Caco-2 (cell line): ENCODE measurements around the gene RELCH. TPM values are rescaled to one million over a fixed set of nuclear protein-coding genes. Genes with fewer than 3 reads are reported as not detected.

Experiments used
- BruUV-seq: library from RNA; stranded (reverse); fragments of 400-500 nt; replicated peaks from 2 replicates; lab custom pipeline; 2021; lab: Mats Ljungman, UMichigan
- CTCF ChIA-PET: fragments of 300-600 bp; sonication (Branson Sonifier 250); formaldehyde crosslinking; loops from one replicate; lab custom pipeline; 2022; ENCODE audit warnings: antibody characterized with exemption; lab: Charles Lee
- POLR2A ChIA-PET: fragments of 300-600 bp; sonication (Branson Sonifier 250); formaldehyde crosslinking; loops from one replicate; lab custom pipeline; 2022; ENCODE audit warnings: antibody characterized with exemption; lab: Charles Lee
- DNase-seq, 2 experiments: peaks; one replicate each; pipeline versions ENCODE4 v3.0.0 to v3.0.0-alpha.2; 2020 to 2022
- H3K27me3 ChIP-seq: replicated peaks from 2 replicates; pipeline ENCODE4 v1.6.0; 2011; ENCODE audit warnings: low read length; ENCODE audit not compliant: control insufficient read depth, insufficient read depth
- H3K36me3 ChIP-seq: 2 replicates; pipeline ENCODE4 v1.5.1; 2011; ENCODE audit warnings: low read length; ENCODE audit not compliant: control insufficient read depth, insufficient read depth
- H3K4me1 ChIP-seq: fragments of 250-450 bp; sonication (Bioruptor Pico); 2 replicates; pipeline ENCODE4 v1.5.1; 2020; ENCODE audit warnings: mild to moderate bottlenecking
- H3K4me3 ChIP-seq: 2 replicates; pipeline ENCODE4 v1.5.1; 2011; ENCODE audit warnings: low read depth, mild to moderate bottlenecking, control low read depth, low read length
- H3K9me3 ChIP-seq: fragments of 250-450 bp; sonication (Bioruptor Pico); 2 replicates; pipeline ENCODE4 v1.5.1; 2020; ENCODE audit warnings: mild to moderate bottlenecking, moderate library complexity
- H3K27ac Mint-ChIP-seq: one replicate; pipeline ENCODE4 v1.8.0; 2022; ENCODE audit warnings: mixed read lengths; ENCODE audit not compliant: unreplicated experiment
- H3K27me3 Mint-ChIP-seq: one replicate; pipeline ENCODE4 v1.8.0; 2022; ENCODE audit warnings: mixed read lengths; ENCODE audit not compliant: insufficient read depth, unreplicated experiment
- H3K36me3 Mint-ChIP-seq: one replicate; pipeline ENCODE4 v1.8.0; 2022; ENCODE audit warnings: mild to moderate bottlenecking, mixed read lengths; ENCODE audit not compliant: insufficient read depth, unreplicated experiment
- H3K4me1 Mint-ChIP-seq: one replicate; pipeline ENCODE4 v1.8.0; 2022; ENCODE audit warnings: low read depth, mixed read lengths; ENCODE audit not compliant: unreplicated experiment
- H3K4me3 Mint-ChIP-seq: one replicate; pipeline ENCODE4 v1.8.0; 2022; ENCODE audit warnings: mild to moderate bottlenecking, moderate library complexity, mixed read lengths; ENCODE audit not compliant: unreplicated experiment
- H3K9me3 Mint-ChIP-seq: one replicate; pipeline ENCODE4 v1.8.0; 2022; ENCODE audit warnings: mixed read lengths; ENCODE audit not compliant: unreplicated experiment
- CTCF ChIP-seq, 2 experiments: fragments of 200-600 bp in 1 of 2; IDR thresholded peaks; 1 replicate in 1 of 2; 2 replicates in 1 of 2; pipeline versions ENCODE4 v1.5.1 to v1.8.0; 2011 to 2022; ENCODE audit warnings: antibody characterized with exemption in 1 of 2, control low read depth in 1 of 2, inconsistent platforms in 1 of 2, low read depth in 1 of 2, low read length in 1 of 2, mild to moderate bottlenecking in 1 of 2, moderate library complexity in 1 of 2; ENCODE audit not compliant: insufficient read depth in 1 of 2, severe bottlenecking in 1 of 2, unreplicated experiment in 1 of 2
- intact Hi-C: fragments of 100-400 bp; cut with micrococcal nuclease; formaldehyde crosslinking; loops from one replicate; pipeline ENCODE4 v1.10.0; 2022; ENCODE audit not compliant: unreplicated experiment
- total RNA-seq: library from RNA; stranded (reverse); gene quantifications from 2 replicates; pipeline ENCODE4 v1.2.3, GENCODE V29; 2022

RELCH gene
- total RNA-seq, 1 experiment from 2014 or later, result 16.8 TPM

GRCh38 chr18:62152844-62153243 is 34.2 kb upstream of the RELCH start:
- Histone ChIP-seq H3K4me1 (peaks cover 15% of the 10 kb centered on the region), H3K4me3 (no peak overlapping the region), H3K9me3 (no peaks in the 10 kb centered on the region), H3K36me3 (no peaks in the 10 kb centered on the region), H3K27me3 (no peaks in the 10 kb centered on the region)
- POLR2A ChIA-PET, result no interaction called here
- peak overlapping the region; percentile 64 for H3K27ac Mint-ChIP-seq
- TF ChIP-seq CTCF (IDR thresholded peaks at IDR 0.05; ENCODE audit: insufficient read depth in 1 of 2, low read depth in 1 of 2, low read length in 1 of 2, severe bottlenecking in 1 of 2, unreplicated experiment in 1 of 2), result no peak
- CTCF ChIA-PET, result no interaction called here
- no peaks in the 10 kb centered on the region for H3K27me3 Mint-ChIP-seq
- peaks cover 5% of the 10 kb centered on the region for H3K36me3 Mint-ChIP-seq
- no TSS peak for BruUV-seq
- no peak for DNase-seq
- H3K9me3 Mint-ChIP-seq, result peaks cover 7% of the 10 kb centered on the region
- H3K4me3 Mint-ChIP-seq, result peak overlapping the region; percentile 6
- H3K4me1 Mint-ChIP-seq, result peaks cover 6% of the 10 kb centered on the region
- intact Hi-C loops, result no loop called here

- ChIA-PET CTCF (no interaction called here), POLR2A (no interaction called here)
- Mint-ChIP-seq H3K27ac (no peak overlapping the region), H3K4me3 (no peak overlapping the region), H3K4me1 (no peaks in the 10 kb centered on the region), H3K9me3 (no peaks in the 10 kb centered on the region), H3K27me3 (no peaks in the 10 kb centered on the region), H3K36me3 (no peaks in the 10 kb centered on the region)
- intact Hi-C loops, result no loop called here
- Histone ChIP-seq H3K27me3 (no peaks in the 10 kb centered on the region), H3K9me3 (no peaks in the 10 kb centered on the region), H3K4me1 (peaks cover 5% of the 10 kb centered on the region; the same call in 1 of the 2 replicates), H3K36me3 (no peaks in the 10 kb centered on the region), H3K4me3 (no peak overlapping the region)
- TF ChIP-seq CTCF (IDR thresholded peaks at IDR 0.05; ENCODE audit: insufficient read depth in 1 of 2, low read depth in 1 of 2, low read length in 1 of 2, severe bottlenecking in 1 of 2, unreplicated experiment in 1 of 2), result no peak
- BruUV-seq, result no TSS peak
- DNase-seq, result no peak
Observed at GRCh38 chr18:62157843-62158242, 29.2 kb upstream of the RELCH start.

- no peak overlapping the region for H3K27ac Mint-ChIP-seq
- no peaks in the 10 kb centered on the region for H3K9me3 Mint-ChIP-seq
- Histone ChIP-seq H3K4me3 (no peak overlapping the region), H3K27me3 (no peaks in the 10 kb centered on the region), H3K4me1 (no peaks in the 10 kb centered on the region), H3K9me3 (no peaks in the 10 kb centered on the region), H3K36me3 (no peaks in the 10 kb centered on the region)
- no peaks in the 10 kb centered on the region for H3K36me3 Mint-ChIP-seq
- no peak overlapping the region for H3K4me3 Mint-ChIP-seq
- POLR2A ChIA-PET, result no interaction called here
- no peaks in the 10 kb centered on the region for H3K27me3 Mint-ChIP-seq
- TF ChIP-seq CTCF (IDR thresholded peaks at IDR 0.05; ENCODE audit: insufficient read depth in 1 of 2, low read depth in 1 of 2, low read length in 1 of 2, severe bottlenecking in 1 of 2, unreplicated experiment in 1 of 2), result no peak
- no peaks in the 10 kb centered on the region for H3K4me1 Mint-ChIP-seq
- CTCF ChIA-PET, result no interaction called here
- DNase-seq, result no peak
- no TSS peak for BruUV-seq
- intact Hi-C loops, result no loop called here
Observed at GRCh38 chr18:62164310-62164709, 22.7 kb upstream of the RELCH start.
